DOHH2 (cell line): ENCODE results near the gene RAB4B.
A peak's percentile ranks its signal among the peaks of the same experiment; 100 is the strongest.

Source experiments
- H3F3A ChIP-seq: fragments of 200-600 bp; sonication (generic), shearing (Covaris generic); 2 replicates; pipeline ENCODE4 v1.6.0; 2016; ENCODE audit warnings: antibody characterized with exemption, mild to moderate bottlenecking; ENCODE audit not compliant: control insufficient read depth, insufficient read depth
- H3K27ac ChIP-seq: fragments of 200-600 bp; sonication (generic); 2 replicates; pipeline ENCODE4 v1.5.1; 2014; ENCODE audit warnings: low read depth, mild to moderate bottlenecking, low read length, moderate library complexity
- H3K27me3 ChIP-seq: fragments of 200-600 bp; sonication (generic); 2 replicates; pipeline ENCODE4 v1.6.1; 2014; ENCODE audit warnings: mild to moderate bottlenecking, low read length, mixed read lengths; ENCODE audit not compliant: control insufficient read depth
- H3K36me3 ChIP-seq: fragments of 200-600 bp; sonication (generic); 2 replicates; pipeline ENCODE4 v1.6.1; 2014; ENCODE audit warnings: mild to moderate bottlenecking, low read length, moderate library complexity, mixed read lengths; ENCODE audit not compliant: control insufficient read depth
- H3K4me1 ChIP-seq: fragments of 200-600 bp; sonication (generic); 2 replicates; pipeline ENCODE4 v1.6.1; 2014; ENCODE audit warnings: mild to moderate bottlenecking, low read length, mixed read lengths; ENCODE audit not compliant: control insufficient read depth
- H3K4me2 ChIP-seq: fragments of 200-600 bp; sonication (generic); 2 replicates; pipeline ENCODE4 v1.6.0; 2014; ENCODE audit warnings: mild to moderate bottlenecking, low read length, moderate library complexity
- H3K4me3 ChIP-seq: fragments of 200-600 bp; sonication (generic); 2 replicates; pipeline ENCODE4 v1.5.1; 2014; ENCODE audit warnings: mild to moderate bottlenecking, low read length, mixed read lengths
- H3K79me2 ChIP-seq: fragments of 200-600 bp; sonication (generic); 2 replicates; pipeline ENCODE4 v1.6.1; 2014; ENCODE audit warnings: mild to moderate bottlenecking, low read length, mixed read lengths; ENCODE audit not compliant: control insufficient read depth
- H3K9me2 ChIP-seq: fragments of 200-600 bp; sonication (generic); replicated peaks from 2 replicates; pipeline ENCODE4 v1.6.1; 2014; ENCODE audit warnings: mild to moderate bottlenecking, low read length, mixed read lengths; ENCODE audit not compliant: control insufficient read depth
- H3K9me3 ChIP-seq: fragments of 200-600 bp; sonication (generic); 2 replicates; pipeline ENCODE4 v1.6.1; 2014; ENCODE audit warnings: antibody characterized with exemption, low read length, mixed read lengths; ENCODE audit not compliant: control insufficient read depth, insufficient read depth
- H4K20me1 ChIP-seq: fragments of 200-600 bp; sonication (generic); 2 replicates; pipeline ENCODE4 v1.6.0; 2014; ENCODE audit warnings: low read depth, mild to moderate bottlenecking, antibody characterized with exemption, low read length, moderate library complexity; ENCODE audit not compliant: control insufficient read depth, insufficient read depth
- EZH2phosphoT487 ChIP-seq: fragments of 200-600 bp; sonication (generic); IDR thresholded peaks from 2 replicates; pipeline ENCODE4 v1.6.1; 2017; ENCODE audit warnings: borderline replicate concordance, mild to moderate bottlenecking, antibody characterized with exemption, low read length, moderate library complexity, mixed read lengths
- TF ChIP-seq, protein P1 (sequence below): fragments of 200-600 bp; sonication (generic); IDR thresholded peaks from one replicate; pipeline ENCODE4 v1.5.1; 2014; ENCODE audit warnings: antibody characterized with exemption, mild to moderate bottlenecking, low read depth, low read length; ENCODE audit not compliant: poor library complexity, severe bottlenecking

Gene RAB4B

DNA sequence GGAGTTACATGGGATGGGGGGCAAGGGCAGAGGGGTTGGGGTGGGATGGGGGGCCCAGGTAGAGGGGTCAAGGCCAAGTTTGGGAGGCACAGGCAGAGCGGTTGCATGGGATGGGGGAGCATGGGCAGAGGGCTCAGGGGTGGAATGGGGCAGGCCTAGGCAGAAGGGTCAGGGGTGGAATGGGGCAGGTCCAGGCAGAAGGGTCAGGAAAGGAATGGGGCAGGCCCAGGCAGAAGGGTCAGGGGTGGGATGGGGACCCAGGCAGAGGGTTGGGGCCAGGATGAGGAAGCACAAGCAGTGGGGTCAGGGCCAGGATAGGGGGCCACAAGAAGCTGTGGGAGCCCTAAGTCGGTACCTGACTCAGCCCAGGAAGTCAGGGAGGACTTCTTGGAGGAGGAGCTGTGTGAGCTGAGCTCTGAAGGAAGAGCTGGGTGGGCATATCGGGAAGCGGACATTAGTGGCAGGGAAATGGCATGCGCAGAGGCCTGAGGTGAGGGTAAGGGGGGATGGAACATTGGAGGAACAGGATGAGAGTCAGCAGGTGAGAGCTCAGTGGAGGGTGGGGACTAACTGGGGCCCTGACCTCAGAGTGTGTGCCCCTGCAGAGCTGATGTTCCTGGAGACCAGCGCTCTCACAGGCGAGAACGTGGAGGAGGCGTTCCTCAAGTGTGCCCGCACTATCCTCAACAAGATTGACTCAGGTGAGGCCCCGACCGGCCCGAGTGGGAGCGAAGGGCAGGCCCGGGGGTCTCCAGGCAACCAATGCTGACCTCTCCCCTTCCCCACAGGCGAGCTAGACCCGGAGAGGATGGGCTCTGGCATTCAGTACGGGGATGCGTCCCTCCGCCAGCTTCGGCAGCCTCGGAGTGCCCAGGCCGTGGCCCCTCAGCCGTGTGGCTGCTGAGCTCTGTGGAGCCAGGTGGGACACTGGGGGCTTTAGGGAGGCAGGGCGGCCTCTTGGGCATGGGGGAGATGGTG is 8.3 kb downstream of the RAB4B start:
- no peaks in the 10 kb centered on the region for H3K79me2 ChIP-seq
- H3K27me3 ChIP-seq: no peaks in the 10 kb centered on the region
- no peaks in the 10 kb centered on the region for H3K9me2 ChIP-seq
- no peak overlapping the region for H3K4me3 ChIP-seq
- H4K20me1 ChIP-seq: no peaks in the 10 kb centered on the region
- H3K9me3 ChIP-seq: no peaks in the 10 kb centered on the region
- peaks cover 4% of the 10 kb centered on the region for H3F3A ChIP-seq
- H3K27ac ChIP-seq: no peak overlapping the region
- H3K4me1 ChIP-seq: peaks cover 23% of the 10 kb centered on the region
- TF ChIP-seq, protein P1, sequence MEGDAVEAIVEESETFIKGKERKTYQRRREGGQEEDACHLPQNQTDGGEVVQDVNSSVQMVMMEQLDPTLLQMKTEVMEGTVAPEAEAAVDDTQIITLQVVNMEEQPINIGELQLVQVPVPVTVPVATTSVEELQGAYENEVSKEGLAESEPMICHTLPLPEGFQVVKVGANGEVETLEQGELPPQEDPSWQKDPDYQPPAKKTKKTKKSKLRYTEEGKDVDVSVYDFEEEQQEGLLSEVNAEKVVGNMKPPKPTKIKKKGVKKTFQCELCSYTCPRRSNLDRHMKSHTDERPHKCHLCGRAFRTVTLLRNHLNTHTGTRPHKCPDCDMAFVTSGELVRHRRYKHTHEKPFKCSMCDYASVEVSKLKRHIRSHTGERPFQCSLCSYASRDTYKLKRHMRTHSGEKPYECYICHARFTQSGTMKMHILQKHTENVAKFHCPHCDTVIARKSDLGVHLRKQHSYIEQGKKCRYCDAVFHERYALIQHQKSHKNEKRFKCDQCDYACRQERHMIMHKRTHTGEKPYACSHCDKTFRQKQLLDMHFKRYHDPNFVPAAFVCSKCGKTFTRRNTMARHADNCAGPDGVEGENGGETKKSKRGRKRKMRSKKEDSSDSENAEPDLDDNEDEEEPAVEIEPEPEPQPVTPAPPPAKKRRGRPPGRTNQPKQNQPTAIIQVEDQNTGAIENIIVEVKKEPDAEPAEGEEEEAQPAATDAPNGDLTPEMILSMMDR: no peak
- TF ChIP-seq EZH2phosphoT487: no peak
- H3K4me2 ChIP-seq: no peak overlapping the region
- H3K36me3 ChIP-seq: 0 out of 2 replicates have a peak, but pooled peaks cover 2% of the 10 kb centered on the region

DNA sequence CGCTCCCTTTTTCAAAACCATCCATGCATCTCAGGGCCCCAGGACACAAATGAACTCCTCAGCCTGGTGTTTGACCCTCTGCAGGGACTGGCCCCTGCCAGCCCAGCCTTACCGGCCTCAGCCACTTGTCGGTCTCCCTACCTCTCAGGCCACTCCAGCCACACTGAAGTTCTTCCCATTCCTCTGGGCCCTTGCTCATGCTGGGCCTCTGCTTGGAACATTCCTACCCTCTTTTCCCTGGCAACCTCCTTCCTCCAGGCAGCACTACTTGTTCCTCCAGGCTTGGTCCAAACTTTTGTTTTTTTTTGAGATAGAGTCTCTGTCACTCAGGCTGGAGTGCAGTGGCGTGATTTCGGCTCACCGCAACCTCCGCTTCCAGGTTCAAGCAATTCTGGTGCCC is 13.3 kb downstream of the RAB4B start:
- Histone ChIP-seq H3K79me2 (no peaks in the 10 kb centered on the region), H3K9me3 (no peaks in the 10 kb centered on the region), H3K4me2 (peak overlapping the region; percentile 72), H3K27ac (no peak overlapping the region), H3K36me3 (peaks cover 11% of the 10 kb centered on the region; the same call in 1 of the 2 replicates), H3F3A (peaks cover 12% of the 10 kb centered on the region), H4K20me1 (no peaks in the 10 kb centered on the region), H3K27me3 (no peaks in the 10 kb centered on the region), H3K4me3 (no peak overlapping the region), H3K4me1 (peaks cover 42% of the 10 kb centered on the region), H3K9me2 (no peaks in the 10 kb centered on the region)
- TF ChIP-seq, protein P1: no peak
- TF ChIP-seq EZH2phosphoT487: no peak

DNA sequence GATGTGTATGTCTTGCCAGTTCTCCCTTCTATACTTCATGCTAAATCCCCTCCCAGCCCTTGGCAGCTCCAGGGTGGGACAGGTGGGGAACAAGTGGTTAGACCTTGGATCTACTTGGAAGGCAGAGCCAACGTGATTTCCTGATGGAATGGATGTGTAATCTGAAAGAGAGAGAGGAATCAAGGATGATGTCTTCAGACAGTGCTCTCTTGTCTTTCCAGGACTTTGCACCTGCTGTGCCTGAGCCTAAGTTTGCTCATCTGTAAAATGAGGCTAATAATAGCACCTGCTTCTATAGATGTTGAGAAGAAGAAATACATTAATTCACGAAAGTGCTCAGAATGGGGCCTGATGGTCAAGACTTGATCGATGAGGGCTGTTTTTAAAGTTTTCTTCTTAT is 13.9 kb downstream of the RAB4B start:
- Histone ChIP-seq H3F3A (peaks cover 12% of the 10 kb centered on the region), H3K27ac (peak overlapping the region; percentile 26; the same call in 1 of the 2 replicates), H4K20me1 (no peaks in the 10 kb centered on the region), H3K4me3 (peak overlapping the region; percentile 37), H3K27me3 (no peaks in the 10 kb centered on the region), H3K9me2 (no peaks in the 10 kb centered on the region), H3K36me3 (peaks cover 11% of the 10 kb centered on the region; the same call in 1 of the 2 replicates), H3K79me2 (no peaks in the 10 kb centered on the region), H3K9me3 (no peaks in the 10 kb centered on the region), H3K4me2 (peak overlapping the region; percentile 72), H3K4me1 (peaks cover 37% of the 10 kb centered on the region)
- TF ChIP-seq, protein P1: no peak
- no peak for TF ChIP-seq EZH2phosphoT487
